Left ventricle myocardium superior (tissue), 1 donor: ENCODE data around the gene PTPN9. TPM values are rescaled to one million over a fixed set of nuclear protein-coding genes. Genes with fewer than 3 reads are reported as not detected.

Source experiments
- ATAC-seq: fragments of 200-7000 bp; cut with Tn5 transposase; one replicate; pipeline ENCODE4 v1.9.1; 2020; ENCODE audit warnings: mild to moderate bottlenecking, moderate library complexity
- DNase-seq: peaks from one replicate; pipeline ENCODE4 v3.0.0-alpha.2; 2020
- intact Hi-C: fragments of 100-400 bp; cut with micrococcal nuclease; formaldehyde crosslinking; loops from one replicate; pipeline ENCODE4 v1.11.0; 2022
- long read RNA-seq: library from polyadenylated mRNA; unstranded; transcript quantifications from one replicate; pipeline ENCODE4 v2.0.0, GENCODE V29; 2021
- total RNA-seq: library from RNA; stranded (reverse); fragmentation: NEBNext Ultra II Directional; extraction: Animal tissue kit (Norgen Biotek cat#: 25700); gene quantifications from one replicate; pipeline ENCODE4 v1.2.1, GENCODE V29; 2021
- donor health status: DM: no; HTN: yes; CAD: no; lungs with severe emphysema.

The PTPN9 gene
- 6.6 TPM for total RNA-seq
- long read RNA-seq, full-length matches to known transcripts = 18 of 23 reads
- long read RNA-seq, partial matches to known transcripts = 1 of 23 reads
- long read RNA-seq, other reads (novel, unspliced or antisense) = 4 of 23 reads

DNA sequence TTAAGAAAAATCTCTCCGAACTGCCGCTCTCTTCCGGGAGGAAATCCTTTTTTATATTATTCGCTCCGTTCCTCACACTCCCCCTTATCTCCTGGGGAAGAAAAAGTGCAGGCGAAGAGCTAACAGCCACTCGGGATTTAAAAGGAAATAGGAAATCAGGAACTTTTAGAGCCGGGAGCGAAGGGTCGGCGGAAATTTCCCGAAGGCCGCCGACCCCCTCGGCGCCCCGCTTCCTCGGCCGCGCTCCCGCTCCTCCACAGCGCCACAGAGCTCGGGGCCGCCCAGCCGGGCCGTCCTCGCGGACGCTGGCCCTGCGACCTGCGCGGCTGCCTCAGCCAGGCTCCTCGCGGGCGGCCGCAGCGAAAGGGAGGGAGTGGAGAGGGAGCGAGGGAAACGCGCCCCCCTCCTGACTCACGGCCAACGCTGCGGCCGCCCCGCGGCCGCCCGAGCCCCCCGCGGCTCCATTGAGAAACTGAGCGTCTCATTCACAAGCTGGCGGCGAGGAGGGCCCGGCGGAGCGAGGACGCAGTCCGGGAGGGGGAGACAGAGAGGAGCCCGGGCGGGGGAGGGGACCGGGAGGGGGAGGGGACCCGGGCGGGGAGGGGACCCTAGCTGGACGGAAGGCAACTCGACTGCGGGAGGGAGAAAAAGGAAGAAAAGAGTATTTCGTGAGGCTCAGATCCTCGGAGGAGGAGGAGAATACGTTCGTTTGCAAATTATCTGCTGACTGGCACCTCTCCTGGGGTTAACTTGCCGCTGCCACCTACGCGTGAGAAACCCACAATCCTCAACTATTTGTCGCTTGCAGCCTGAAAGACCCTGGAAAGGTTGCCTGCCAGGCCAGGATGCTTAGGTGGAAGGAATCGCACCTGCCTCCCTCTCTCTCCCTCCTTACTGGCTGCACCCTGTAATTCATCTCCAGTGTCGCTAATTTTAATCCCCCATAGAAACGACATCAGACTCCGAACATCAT lies at the start of gene PTPN9:
Gene PTPN9, minus strand, starts transcription at position 368 of the 973 bp plus-strand sequence. CDS start 539 bp downstream, outside the sequence.
- intact Hi-C loops = loop anchor here (5.0 kb wide), 1 partner anchor 47 kb away; no protein-coding TSS in a partner anchor
- DNase-seq (peak; percentile 89), ATAC-seq (peak; percentile 92)

DNA sequence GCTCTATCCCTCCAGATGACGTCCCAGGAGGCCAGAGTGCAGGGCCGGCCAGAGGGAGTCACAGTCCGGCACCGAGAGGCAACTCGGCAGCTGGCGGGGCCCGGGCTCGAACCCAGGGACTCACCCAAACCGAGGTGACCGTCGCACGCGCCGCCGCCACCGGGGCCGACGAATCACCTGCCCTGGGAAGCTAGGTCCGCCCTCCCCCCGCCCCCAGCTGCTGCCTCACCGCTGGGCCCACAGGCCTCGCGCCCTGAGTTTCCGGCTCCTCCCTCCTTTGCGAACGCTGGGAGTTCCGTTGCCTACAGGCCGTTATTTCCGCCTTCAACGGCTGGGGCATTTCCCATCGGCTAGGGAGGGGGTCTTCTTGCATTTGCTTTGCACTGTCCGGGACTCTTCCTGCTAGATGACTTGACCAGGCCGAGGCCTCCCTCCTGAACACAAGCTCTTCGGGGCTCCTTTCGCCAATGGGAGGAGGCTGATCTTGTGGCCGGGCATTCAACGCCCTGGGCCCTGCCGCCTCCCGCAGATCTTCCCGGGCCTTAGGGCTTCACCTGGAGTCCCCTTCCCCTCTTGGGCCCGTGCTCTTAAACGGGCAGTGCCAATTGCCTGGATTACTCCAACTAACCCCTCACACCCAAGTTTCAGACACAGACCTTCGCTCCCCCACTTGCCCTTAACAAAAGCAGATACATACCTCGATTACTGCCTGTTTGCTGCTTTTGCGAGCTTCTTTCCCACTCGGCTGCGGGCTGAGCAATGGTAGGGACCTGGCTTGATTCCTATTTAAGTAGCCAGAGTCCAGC lies 46.6 kb upstream of the PTPN9 start, which contains the start of gene SNUPN:
Gene SNUPN, minus strand, starts transcription at position 184 of the 806 bp plus-strand sequence. CDS start 4,674 bp downstream, outside the sequence.
- intact Hi-C loops = no loop called here
- DNase-seq = peak; percentile 97
- ATAC-seq = peak; percentile 95

DNA sequence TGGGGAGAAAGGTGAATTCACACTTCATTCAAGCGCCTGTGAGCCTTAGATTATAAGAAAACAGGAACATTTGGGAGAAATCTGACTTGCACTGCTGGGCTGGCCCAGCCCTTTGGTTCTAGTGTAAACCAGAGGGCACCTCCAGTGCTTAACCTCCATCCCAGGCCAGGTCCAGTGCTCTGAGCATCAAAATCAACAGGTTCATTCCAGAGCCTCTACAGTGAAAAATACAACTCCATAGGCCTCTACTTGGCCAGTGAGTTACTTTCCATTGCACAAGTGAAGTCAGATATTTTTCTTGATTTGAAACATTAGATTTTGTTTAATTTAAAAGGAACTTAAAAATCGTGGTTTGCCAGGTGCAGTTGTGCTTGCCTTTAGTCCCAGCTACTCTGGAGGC lies 43.4 kb upstream of the PTPN9 start:
- intact Hi-C loops = no loop called here
- no peak for DNase-seq
- no peak for ATAC-seq

DNA sequence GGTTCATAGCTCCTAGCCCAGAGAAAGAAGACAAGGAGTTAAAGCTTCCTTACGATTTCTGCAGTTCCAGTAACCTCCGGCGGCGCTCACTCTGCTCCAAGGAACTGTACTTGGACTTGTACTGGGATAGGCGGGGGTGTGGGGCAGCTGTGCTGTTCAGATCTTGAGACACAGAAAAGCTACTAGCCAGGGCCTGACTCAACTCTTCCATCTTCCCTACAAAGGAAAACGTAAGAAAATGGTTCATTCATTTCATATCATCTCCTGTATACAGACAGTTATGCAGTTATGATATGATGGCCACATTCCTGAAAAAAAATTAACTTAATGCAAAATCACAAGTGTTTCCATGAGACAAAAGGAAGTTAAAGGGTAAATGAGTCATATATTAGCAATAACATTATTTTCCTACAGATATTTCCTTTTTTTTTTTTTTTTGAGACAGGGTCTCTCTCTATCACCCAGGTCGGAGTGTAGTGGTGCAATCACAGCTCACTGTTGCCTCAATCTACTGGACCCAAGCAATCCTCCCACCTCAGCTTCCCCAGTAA lies 41.8 kb upstream of the PTPN9 start:
- DNase-seq (peak; percentile 81), ATAC-seq (peak; percentile 70)
- intact Hi-C loops = no loop called here

DNA sequence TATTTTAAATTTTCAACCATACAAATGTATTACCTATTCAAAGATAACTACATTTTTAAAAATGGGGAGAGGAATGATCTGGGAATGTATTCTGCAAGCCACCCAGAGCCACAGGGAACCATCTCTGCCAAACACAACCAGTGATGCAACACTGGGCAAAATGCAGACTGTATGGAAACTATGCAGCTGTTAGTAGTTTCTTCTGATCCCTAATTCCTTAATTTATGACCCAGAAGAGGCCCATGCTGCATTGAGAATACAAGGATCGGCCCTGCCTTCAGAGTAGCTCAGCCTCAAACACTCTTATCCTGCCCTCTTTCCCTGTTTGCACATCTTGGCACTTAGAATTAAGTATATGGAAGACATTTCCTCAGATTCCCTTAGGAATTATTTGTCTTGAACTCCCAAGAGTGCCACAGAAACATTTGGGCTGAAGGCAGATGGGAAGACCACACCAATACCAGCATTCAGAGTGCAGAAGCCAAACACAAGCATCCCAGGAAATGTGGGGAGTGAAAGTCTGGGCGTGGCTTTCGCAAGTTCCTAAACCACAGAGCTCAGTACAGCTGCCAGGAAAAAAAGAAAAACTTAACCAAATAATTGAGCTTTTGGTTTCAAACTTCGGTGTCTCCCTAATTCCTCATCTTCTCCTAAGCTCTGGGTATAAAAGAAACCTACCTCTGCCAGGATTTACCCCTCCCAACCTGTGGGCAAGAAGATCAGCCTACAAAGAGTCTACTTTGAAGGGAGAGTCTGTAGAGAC lies 41.1 kb upstream of the PTPN9 start:
- DNase-seq (no peak), ATAC-seq (peak; percentile 68)
- intact Hi-C loops = no loop called here

DNA sequence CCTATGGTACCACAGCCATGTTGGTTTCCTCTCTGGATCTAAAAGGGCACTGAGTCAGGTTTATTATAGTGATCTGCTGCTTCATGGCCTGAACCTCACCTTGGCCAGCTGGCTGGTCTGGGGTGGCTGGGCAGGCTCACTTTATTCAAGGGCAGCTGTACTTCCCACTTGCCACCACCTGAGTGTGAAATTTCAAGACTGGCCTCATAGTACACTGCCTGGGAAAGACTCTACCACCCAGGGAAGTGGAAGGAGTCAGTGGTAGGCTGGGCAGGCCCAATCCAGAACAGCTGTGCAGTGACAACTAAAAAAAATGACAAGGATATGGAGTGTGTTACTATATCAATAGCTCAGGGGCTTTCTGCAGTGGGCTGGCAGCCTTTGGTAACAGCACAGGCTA lies 37.7 kb upstream of the PTPN9 start:
- DNase-seq (no peak), ATAC-seq (no peak)
- intact Hi-C loops = no loop called here

DNA sequence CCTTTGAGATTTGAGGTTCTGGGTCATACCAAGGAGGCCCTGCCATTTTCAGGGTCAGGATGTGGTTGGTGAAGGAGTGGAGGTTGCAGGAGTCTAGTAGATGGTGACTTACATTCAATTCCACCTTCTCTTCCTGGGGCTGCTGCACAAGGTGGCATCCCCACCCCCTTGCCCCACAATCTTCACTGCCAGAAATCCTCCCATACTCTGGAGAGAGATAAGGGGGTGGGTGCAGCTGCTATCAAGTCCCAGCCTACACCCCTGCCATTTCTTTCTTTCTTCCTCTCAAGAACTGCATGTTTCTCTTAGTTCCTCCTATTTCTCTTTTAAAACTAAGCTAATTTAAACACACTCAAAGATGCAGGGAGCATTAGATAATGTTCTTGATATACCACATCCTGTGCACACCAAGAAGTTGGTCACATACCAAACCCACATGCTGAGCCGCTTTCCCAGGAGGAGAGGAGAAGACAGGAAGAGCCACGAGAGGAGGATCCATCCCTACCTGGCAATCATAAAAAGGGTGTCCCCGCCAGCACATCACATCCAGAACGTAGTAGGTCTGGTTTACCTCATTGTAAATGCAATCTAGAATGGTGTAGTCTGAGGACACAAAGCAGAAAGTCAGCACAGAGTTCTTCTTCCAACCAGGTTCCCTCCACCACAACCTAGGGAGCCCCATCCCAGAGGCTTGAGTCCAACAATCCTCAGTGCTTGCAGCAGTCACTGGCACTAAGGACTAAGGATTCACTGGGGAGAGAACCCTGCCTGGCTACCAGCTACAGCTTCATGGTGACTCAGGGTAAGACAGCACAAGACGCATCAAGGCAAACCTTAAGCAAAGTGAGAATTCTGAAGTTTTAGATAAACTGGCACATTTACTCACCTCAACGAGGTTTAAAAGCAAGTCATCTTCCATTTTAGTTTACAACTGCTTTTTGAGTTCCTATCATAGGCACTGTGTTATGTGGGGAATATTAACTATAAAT lies 27.9 kb upstream of the PTPN9 start:
- no peak for DNase-seq
- intact Hi-C loops = no loop called here
- ATAC-seq = no peak

DNA sequence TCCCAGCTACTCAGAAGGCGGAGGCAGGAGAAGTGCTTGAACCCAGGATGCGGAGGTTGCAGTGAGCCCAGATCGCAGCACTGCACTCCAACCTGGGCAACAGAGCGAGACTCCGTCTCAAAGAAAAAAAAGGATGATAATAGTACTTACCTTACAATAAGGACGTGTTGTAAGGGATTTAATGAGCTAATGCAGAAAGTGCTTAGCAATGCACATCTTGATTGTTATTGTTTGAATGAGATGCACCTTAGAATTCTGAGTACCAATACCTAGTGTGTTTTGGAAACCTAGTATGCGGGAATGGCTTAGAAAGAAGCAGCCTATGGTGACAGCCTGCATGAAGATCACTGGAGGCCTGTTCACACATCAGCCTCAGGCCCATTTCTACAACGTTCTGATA lies 26.9 kb upstream of the PTPN9 start:
- DNase-seq (no peak), ATAC-seq (no peak)
- intact Hi-C loops = no loop called here

DNA sequence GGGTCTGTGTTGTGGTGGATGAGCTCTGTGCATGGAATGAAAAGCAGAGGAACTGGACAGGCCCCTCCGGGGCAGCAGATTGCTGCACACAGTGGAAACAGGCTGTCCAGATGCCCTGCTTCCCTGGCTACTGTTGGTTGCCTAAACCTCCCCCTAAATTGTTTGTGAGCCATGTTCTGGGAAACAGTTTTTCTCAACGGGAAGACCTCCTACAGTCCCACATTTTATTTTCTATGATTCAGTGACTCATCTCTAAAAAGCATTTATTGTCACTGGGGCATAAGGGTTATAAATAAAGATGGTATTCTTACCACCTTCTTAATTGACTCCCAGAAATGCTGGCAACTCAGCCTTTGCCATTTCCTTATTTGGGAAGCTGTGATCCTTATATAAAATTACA lies 20.3 kb upstream of the PTPN9 start:
- intact Hi-C loops = no loop called here
- DNase-seq (no peak), ATAC-seq (no peak)

DNA sequence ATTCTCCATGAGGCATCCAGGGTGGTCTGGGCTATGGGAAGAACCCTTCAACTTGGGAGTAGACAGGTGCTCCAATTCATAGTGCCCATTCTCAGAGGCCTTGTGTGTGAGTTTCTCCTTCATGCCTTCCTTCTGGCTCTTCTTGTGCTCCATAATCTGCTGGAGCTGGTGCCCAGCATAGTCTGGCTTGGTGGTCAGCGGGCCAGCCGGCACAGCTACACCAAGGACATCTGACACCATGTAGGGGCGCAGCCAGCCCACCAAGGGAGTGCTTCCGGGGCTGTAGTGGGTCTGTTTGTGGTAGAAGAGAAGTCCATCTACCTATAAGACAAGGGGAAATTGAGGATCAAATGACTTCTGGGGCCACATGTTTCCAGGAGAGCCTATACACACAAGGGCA lies 19.2 kb upstream of the PTPN9 start:
- DNase-seq (no peak), ATAC-seq (no peak)
- intact Hi-C loops = no loop called here

DNA sequence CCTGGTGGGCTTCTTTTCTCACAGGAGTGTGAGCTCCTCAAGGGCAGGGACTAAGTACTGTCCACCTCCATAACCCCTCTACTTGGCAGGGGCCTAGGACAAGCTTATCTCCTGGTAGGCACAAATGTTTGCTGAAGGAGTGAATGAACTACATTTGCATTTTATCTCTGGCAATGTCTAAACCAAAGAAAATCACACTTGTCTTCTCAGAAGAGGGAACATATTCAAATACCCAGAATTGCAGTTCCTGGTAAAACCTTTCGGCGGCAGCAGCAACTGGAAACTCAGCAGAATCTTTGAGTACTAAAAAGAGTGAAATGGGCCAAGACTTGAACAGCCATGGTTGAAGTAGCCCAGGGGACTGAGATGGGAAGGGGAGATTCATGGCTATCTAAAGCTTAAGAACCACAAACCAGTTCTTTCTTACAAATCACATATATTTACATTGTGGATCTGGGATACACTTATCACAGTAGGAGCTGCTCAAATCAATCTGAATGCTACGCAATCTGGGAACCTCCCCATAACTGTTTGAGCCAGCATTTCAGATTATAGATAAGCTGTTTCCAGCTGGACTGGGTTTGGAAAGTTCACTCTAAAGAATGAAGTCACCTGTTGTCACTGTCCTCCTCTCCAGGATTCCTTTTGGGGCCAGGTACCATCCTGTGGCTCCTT lies 18.7 kb upstream of the PTPN9 start:
- DNase-seq (no peak), ATAC-seq (peak; percentile 16)
- intact Hi-C loops = no loop called here

DNA sequence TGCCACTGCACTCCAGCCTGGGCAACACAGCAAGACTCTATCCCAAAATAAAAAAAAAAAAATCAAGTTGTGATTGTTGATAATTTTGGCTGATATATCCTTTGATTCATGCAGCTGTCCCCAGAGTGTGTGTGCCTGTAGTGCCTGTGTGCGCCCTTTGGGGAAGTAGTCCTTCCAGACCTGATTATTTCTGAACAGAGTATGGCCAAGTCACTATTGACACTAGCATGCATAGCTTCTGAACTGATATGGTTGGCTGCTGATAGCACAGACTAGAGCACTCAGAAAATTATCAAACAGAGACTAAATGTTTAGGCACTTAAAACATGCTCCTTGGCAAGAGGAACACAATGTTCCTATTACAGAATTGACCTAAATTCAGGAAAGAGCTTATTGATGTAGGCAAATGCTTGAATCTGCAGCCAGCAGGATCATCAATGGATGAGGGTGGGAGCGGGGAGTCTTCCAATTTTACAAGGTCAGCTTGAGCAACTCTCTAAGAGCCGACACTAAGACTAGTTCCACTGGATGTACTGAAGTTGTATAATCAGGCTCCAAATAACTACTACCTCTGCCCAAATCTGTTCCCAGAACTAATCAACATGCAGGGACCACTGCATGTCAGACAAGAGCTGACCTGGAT lies 17.7 kb upstream of the PTPN9 start:
- ATAC-seq = peak; percentile 45
- intact Hi-C loops = no loop called here
- no peak for DNase-seq

DNA sequence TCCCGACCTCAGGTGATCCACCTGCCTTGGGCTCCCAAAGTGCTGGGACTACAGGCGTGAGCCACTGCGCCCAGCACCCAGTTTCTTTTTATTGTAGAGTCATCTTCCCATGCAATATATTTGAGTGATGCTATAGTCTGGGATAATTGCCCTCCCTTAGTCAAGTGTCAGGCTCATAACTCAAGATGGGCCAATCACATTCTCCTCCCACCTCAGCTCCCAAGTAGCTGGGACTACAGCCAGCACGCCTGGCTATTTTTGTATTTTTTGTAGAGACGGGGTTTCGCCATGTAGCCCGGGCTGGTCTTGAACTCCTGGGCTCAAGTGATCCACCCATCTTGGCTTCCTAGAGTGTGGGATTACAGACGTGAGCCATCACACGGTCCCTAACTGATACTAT lies 15.2 kb upstream of the PTPN9 start:
- ATAC-seq (peak; percentile 68), DNase-seq (no peak)
- intact Hi-C loops = no loop called here

DNA sequence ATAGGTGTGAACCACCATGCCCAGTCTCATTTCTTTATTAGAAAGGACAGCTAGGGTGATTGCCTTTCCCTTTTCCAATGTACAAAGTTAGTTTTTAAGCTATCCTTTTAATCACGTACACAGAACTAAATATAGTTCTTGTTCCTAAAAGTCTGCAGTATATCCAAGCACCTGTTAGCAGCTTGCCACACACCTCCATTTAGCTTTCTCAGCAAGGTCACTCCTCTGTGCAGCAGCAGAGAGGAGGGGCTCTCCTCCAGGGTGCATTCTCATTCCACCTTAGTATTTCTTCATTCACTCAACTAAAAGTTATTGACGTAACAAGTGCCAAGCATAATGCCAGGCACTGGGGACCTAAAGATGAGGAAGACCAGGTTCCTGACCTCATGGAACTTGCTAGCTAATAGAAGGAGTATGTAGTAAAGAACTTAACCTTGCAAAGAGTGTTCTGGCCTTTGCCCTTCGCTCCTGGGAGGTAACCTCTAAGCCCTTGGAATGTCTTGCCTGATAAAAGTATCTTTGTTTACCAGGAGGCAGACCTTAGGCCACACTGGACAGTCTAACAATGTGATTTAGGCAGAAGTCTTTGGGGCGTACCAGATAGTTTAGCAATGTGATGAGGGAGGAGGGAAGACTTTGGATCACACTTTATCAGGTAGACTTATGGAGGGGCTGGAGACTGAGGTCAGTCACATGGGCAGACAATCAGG lies 12.7 kb upstream of the PTPN9 start:
- DNase-seq = no peak
- ATAC-seq = peak; percentile 69
- intact Hi-C loops = no loop called here

DNA sequence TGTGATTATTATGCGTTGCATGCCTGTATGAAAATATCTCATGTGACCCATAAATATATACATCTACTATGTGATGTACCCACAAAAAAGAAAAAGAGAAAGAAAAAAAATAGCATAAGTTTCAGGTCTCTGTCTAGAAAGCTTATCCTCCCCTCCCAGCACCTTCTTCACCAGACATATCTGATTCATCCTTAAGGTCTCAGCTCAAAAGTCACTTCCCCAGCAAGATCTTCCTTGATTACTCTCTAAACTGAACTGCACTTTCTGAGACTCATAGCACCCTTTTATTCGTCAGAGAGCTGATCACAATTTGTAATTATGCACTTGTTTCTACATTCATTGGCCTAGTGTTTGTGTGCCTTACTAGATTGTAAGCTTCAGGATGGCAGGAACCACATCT lies 11.1 kb upstream of the PTPN9 start:
- intact Hi-C loops = no loop called here
- ATAC-seq (no peak), DNase-seq (no peak)

DNA sequence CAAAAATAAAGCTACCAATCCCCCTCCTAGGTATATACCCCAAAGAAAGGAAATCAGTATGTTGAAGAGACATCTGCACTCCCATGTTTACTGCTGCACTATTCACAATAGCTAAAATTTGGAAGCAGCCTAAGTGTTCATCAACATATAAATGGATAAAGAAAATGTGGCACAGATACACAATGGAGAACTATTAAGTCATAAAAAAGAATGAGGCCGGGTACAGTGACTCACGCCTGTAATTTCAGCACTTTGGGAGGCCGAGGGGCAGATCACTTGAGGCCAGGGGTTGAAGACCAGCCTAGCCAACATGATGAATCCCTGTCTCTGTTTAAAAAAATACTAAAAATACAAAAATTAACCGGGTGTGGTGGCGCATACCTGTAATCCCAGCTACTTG lies 10.0 kb upstream of the PTPN9 start:
- intact Hi-C loops = no loop called here
- DNase-seq (no peak), ATAC-seq (no peak)
